Liver (tissue), 9 donors: Measurements from ENCODE around the gene CXXC5. TPM values are rescaled to one million over a fixed set of nuclear protein-coding genes. Genes with fewer than 3 reads are reported as not detected.

Source experiments
- DNase-seq: peaks from one replicate; pipeline ENCODE4 v3.0.0-alpha.2; 2017; ENCODE audit warnings: low spot score
- H3K27ac ChIP-seq, 2 donors: one replicate each; pipeline ENCODE4 v1.7.0; 2013; ENCODE audit warnings: inconsistent platforms in 2 of 2, low read length in 2 of 2, control low read depth in 1 of 2, low read depth in 1 of 2, mild to moderate bottlenecking in 1 of 2
- H3K27me3 ChIP-seq, 4 donors: one replicate each; pipeline versions ENCODE4 v1.6.1 to v1.7.0; 2013; ENCODE audit warnings: low read length in 3 of 4, inconsistent platforms in 1 of 4, mild to moderate bottlenecking in 1 of 4, moderate library complexity in 1 of 4; ENCODE audit not compliant: control insufficient read depth in 4 of 4, insufficient read depth in 4 of 4
- H3K36me3 ChIP-seq, 4 donors: one replicate each; pipeline versions ENCODE4 v1.6.1 to v1.7.0; 2013; ENCODE audit warnings: low read length in 3 of 4, mild to moderate bottlenecking in 3 of 4, low read depth in 1 of 4, moderate library complexity in 1 of 4; ENCODE audit not compliant: control insufficient read depth in 4 of 4, insufficient read depth in 3 of 4
- H3K4me1 ChIP-seq, 4 donors: one replicate each; pipeline versions ENCODE4 v1.6.1 to v1.7.0; 2013; ENCODE audit warnings: low read length in 3 of 4, mild to moderate bottlenecking in 3 of 4, moderate library complexity in 1 of 4; ENCODE audit not compliant: control insufficient read depth in 4 of 4, insufficient read depth in 4 of 4
- H3K4me3 ChIP-seq, 3 donors: one replicate each; pipeline versions ENCODE4 v1.6.1 to v1.7.0; 2013; ENCODE audit warnings: low read length in 3 of 3, control low read depth in 1 of 3, low read depth in 1 of 3, mild to moderate bottlenecking in 1 of 3
- H3K9ac ChIP-seq, 2 donors: one replicate each; pipeline ENCODE4 v1.7.0; 2013; ENCODE audit warnings: low read length in 2 of 2, mild to moderate bottlenecking in 2 of 2, moderate library complexity in 2 of 2, control low read depth in 1 of 2, low read depth in 1 of 2
- H3K9me3 ChIP-seq, 4 donors: one replicate each; pipeline versions ENCODE4 v1.6.1 to v1.7.0; 2013; ENCODE audit warnings: low read length in 3 of 4; ENCODE audit not compliant: control insufficient read depth in 4 of 4
- EGR1 ChIP-seq, 2 donors: IDR thresholded peaks; 2 replicates each; pipeline ENCODE4 v1.6.1; 2016 to 2018; ENCODE audit warnings: antibody characterized with exemption in 2 of 2, low read depth in 2 of 2
- FOXA1 ChIP-seq: IDR thresholded peaks from 2 replicates; pipeline ENCODE4 v1.6.1; 2016; ENCODE audit warnings: antibody characterized with exemption
- FOXA2 ChIP-seq: IDR thresholded peaks from 2 replicates; pipeline ENCODE4 v1.6.1; 2016; ENCODE audit warnings: antibody characterized with exemption
- GABPA ChIP-seq, 2 donors: IDR thresholded peaks in 1 of 2; conservative IDR thresholded peaks in 1 of 2; 2 replicates each; pipeline ENCODE4 v1.6.1; 2016; ENCODE audit warnings: antibody characterized with exemption in 2 of 2, mild to moderate bottlenecking in 1 of 2, moderate library complexity in 1 of 2
- HNF4A ChIP-seq, 2 donors: conservative IDR thresholded peaks; 2 replicates each; pipeline ENCODE4 v1.6.1; 2016; ENCODE audit warnings: antibody characterized with exemption in 2 of 2, mild to moderate bottlenecking in 2 of 2
- HNF4G ChIP-seq: IDR thresholded peaks from 2 replicates; pipeline ENCODE4 v1.6.1; 2016; ENCODE audit warnings: antibody characterized with exemption
- MAX ChIP-seq: IDR thresholded peaks from 2 replicates; pipeline ENCODE4 v1.6.1; 2016; ENCODE audit warnings: antibody characterized with exemption
- NR2F2 ChIP-seq: IDR thresholded peaks from 2 replicates; pipeline ENCODE4 v1.6.1; 2016; ENCODE audit warnings: antibody characterized with exemption
- RAD21 ChIP-seq, 2 donors: IDR thresholded peaks; 2 replicates each; pipeline ENCODE4 v1.6.1; 2016; ENCODE audit warnings: antibody characterized with exemption in 2 of 2, mild to moderate bottlenecking in 2 of 2
- REST ChIP-seq: IDR thresholded peaks from 2 replicates; pipeline ENCODE4 v1.6.1; 2016; ENCODE audit warnings: antibody characterized with exemption, mild to moderate bottlenecking
- RXRA ChIP-seq, 2 donors: IDR thresholded peaks; 2 replicates each; pipeline ENCODE4 v1.6.1; 2017 to 2018; ENCODE audit warnings: antibody characterized with exemption in 2 of 2, mild to moderate bottlenecking in 1 of 2
- SP1 ChIP-seq: IDR thresholded peaks from 2 replicates; pipeline ENCODE4 v1.6.1; 2018; ENCODE audit warnings: antibody characterized with exemption, mild to moderate bottlenecking
- ZBTB33 ChIP-seq: IDR thresholded peaks from 2 replicates; pipeline ENCODE4 v1.6.1; 2016; ENCODE audit warnings: antibody characterized with exemption
- WGBS: extraction: QIAGEN DNeasy Blood & Tissue Kit; methylation state at CpG from one replicate; pipeline ENCODE4 v1.1.7; 2013; 5-methylcytosine and 5-hydroxymethylcytosine counted together
- polyA plus RNA-seq, 2 donors: library from polyadenylated mRNA; stranded (reverse) in 1 of 2; unstranded in 1 of 2; fragments of 200-250 nt in 1 of 2; fragments of >200 nt in 1 of 2; fragmentation: Nextera tagmentation in 1 of 2; extraction: Ambion mirVana in 1 of 2; gene quantifications; one replicate each; pipeline versions ENCODE4 v1.2.1 to v1.2.3, GENCODE V29; 2013 to 2015
- total RNA-seq, 2 donors: library from RNA; depleted of rRNA; stranded (reverse); fragments of >200 nt; gene quantifications; one replicate each; pipeline ENCODE4 v1.2.3, GENCODE V29; 2014
- TF ChIP-seq, protein P1 (sequence below): IDR thresholded peaks from 2 replicates; pipeline ENCODE4 v1.6.1; 2016; ENCODE audit warnings: antibody characterized with exemption
- donor health status: healthy.
- donor health status: healthy.
- donor health status: healthy.
- donor health status: healthy.
- donor health status: healthy.

Gene CXXC5
- total and polyA plus RNA-seq, 4 donors = 40.6 to 78.6 (median 64.5) TPM

GRCh38 chr5:139668064-139668880, 20.1 kb downstream of the CXXC5 start:
- peak overlapping the region in 1 of 2 donors; percentile 67 for H3K9ac ChIP-seq
- H3K27ac ChIP-seq = peak overlapping the region; percentile 77 to 85
- peak overlapping the region in 1 of 3 donors; percentile 43 for H3K4me3 ChIP-seq
- no peaks in the 10 kb centered on the region for H3K36me3 ChIP-seq
- WGBS = 10% methylated on average over 55 of the region's 55 CpGs
- peaks cover 63 to 97% (median 92%) of the 10 kb centered on the region in 4 donors for H3K4me1 ChIP-seq
- no peak for DNase-seq
- H3K27me3 ChIP-seq = no peaks in the 10 kb centered on the region
- TF ChIP-seq EGR1 (IDR thresholded peaks at IDR 0.05; ENCODE audit: low read depth in 2 of 2) = no peak
- no peak for TF ChIP-seq SP1
- TF ChIP-seq HNF4G = no peak
- no peak for TF ChIP-seq MAX
- TF ChIP-seq, protein P1, sequence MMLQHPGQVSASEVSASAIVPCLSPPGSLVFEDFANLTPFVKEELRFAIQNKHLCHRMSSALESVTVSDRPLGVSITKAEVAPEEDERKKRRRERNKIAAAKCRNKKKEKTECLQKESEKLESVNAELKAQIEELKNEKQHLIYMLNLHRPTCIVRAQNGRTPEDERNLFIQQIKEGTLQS = no peak
- no peak for TF ChIP-seq ZBTB33
- no peak for TF ChIP-seq RAD21 (IDR thresholded peaks at IDR 0.05)
- TF ChIP-seq RXRA (IDR thresholded peaks at IDR 0.05) = no peak
- no peak for TF ChIP-seq REST
- TF ChIP-seq FOXA1 = no peak
- TF ChIP-seq NR2F2 = no peak
- no peak for TF ChIP-seq HNF4A (conservative IDR thresholded peaks at IDR 0.05)
- TF ChIP-seq FOXA2 = no peak
- TF ChIP-seq GABPA (IDR thresholded peaks at IDR 0.05 in 1 of 2, conservative IDR thresholded peaks at IDR 0.05 in 1 of 2) = no peak
- no peaks in the 10 kb centered on the region for H3K9me3 ChIP-seq

DNA sequence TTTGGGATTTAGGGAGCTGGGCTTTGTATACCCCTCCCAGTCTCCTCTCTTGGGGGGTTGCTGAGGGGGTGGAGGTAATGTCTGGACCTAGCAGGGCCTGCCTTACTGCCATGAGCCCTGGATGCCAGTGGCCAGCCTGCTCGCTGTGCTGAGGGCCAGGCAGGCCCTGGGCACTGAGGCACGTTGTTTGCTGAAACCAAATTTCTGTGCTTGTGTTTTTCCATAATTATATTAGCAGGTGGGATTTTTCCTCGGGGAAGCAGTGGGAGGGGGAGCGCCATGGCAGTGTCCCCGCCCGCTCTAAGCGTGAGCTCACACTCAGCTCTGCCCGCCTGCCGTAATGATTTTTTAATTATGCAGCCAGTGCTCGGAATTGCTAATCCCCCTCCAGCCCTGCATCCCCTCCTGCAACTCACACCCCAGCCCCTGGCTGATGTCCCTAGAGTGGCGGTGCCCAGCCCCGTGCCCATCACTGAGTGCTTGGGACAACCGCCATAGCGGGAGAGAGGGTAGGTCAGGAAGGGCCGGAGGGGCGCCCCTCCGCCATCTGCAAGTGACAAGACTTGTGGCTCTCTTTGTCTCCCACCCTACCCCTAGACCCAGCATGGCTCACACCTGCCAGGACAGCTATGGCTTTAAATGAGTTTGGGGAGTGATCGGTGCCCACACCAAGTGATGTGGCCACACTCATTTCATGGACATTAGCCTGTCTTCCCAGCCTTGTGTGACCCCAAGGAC, 20.9 kb downstream of the CXXC5 start:
- H3K27me3 ChIP-seq = no peaks in the 10 kb centered on the region
- no peaks in the 10 kb centered on the region for H3K36me3 ChIP-seq
- peak overlapping the region; percentile 77 to 85 for H3K27ac ChIP-seq
- TF ChIP-seq RXRA (IDR thresholded peaks at IDR 0.05) = no peak
- TF ChIP-seq NR2F2 = no peak
- TF ChIP-seq ZBTB33 = no peak
- TF ChIP-seq, protein P1 = no peak
- 76% methylated on average over 18 of the region's 18 CpGs for WGBS
- H3K4me3 ChIP-seq = peak overlapping the region in 1 of 3 donors; percentile 3
- DNase-seq = no peak
- peak overlapping the region in 1 of 2 donors; percentile 67 for H3K9ac ChIP-seq
- H3K9me3 ChIP-seq = no peaks in the 10 kb centered on the region
- peaks cover 60 to 96% (median 89%) of the 10 kb centered on the region in 4 donors for H3K4me1 ChIP-seq
